Glomerular visceral epithelial cell (primary cell): ENCODE measurements around the gene BUD23.
"Not testable (repeated sequence)": the region's sequence is repeated elsewhere in the genome, so short reads cannot be mapped to it uniquely, and the experiment has no call there.

Source experiments
- DNase-seq: peaks from one replicate; pipeline ENCODE4 v3.0.0-alpha.2; 2016; ENCODE audit errors: extremely low spot score

BUD23 gene

DNA sequence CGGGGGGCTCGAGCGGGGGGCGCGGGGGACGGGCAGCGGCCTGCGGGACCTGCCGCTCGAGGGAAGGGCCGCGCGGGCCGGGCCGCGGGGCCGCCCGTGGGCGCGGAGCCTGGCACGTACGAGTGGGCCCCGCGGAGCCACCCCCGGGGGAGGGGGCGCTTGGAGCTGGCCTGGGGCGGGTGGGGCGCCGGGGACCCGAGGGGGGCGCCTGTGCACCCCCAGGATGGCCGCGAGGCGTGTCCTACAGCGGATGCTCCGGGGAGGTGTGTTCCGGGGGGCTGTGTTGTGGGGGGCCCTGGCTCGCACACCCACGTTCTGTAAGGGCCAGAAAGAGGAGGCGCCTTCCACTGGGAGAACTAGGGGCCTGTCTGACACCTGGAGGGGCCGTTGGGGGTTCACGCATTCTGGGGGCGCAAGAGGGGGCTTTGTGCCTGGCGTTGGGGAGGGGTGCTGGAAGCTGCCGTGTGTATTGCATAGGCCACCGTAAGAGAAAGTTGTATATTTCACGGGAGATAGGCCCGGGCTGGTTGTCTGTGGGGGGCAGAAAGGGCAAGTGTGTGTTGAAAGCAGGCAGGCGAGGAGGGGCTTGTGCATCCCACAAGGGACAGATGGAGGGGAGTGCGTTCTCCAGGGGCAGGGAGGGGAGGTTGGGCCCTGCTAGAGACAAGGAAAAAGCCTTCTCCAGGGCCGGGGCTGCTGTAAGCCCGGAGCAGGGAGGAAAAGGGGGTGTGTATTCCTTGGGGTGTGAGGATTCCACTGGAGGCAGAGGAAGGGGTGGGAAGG lies 15.1 kb upstream of the BUD23 start:
- DNase-seq, result no peak

- no peak for DNase-seq
Observed at GRCh38 chr7:73668886-73669230, 14.5 kb upstream of the BUD23 start.

- no peak for DNase-seq
Observed at GRCh38 chr7:73669288-73669701, 14.1 kb upstream of the BUD23 start.

- no peak for DNase-seq
Observed at GRCh38 chr7:73669858-73670385, 13.5 kb upstream of the BUD23 start.

DNA sequence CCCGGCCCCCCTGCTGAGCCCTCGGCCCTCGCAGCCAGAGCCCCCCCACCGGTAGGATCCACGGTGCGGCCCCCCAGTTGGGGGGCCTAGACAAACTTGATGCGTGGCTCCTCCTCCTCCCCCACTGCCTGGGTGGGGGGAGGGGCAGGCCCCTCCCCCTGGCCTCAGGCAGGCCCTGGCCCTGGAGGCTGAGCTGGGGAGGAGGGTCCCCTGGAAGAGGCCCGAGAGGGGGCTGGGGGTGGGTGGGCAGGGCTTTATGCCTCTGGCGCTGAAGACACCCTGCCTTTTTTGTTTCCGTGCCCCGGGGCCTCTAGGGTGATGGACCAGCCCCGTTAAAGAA lies 12.1 kb upstream of the BUD23 start:
- no peak for DNase-seq

- no peak for DNase-seq
Observed at GRCh38 chr7:73671857-73672445, 11.4 kb upstream of the BUD23 start.

DNA sequence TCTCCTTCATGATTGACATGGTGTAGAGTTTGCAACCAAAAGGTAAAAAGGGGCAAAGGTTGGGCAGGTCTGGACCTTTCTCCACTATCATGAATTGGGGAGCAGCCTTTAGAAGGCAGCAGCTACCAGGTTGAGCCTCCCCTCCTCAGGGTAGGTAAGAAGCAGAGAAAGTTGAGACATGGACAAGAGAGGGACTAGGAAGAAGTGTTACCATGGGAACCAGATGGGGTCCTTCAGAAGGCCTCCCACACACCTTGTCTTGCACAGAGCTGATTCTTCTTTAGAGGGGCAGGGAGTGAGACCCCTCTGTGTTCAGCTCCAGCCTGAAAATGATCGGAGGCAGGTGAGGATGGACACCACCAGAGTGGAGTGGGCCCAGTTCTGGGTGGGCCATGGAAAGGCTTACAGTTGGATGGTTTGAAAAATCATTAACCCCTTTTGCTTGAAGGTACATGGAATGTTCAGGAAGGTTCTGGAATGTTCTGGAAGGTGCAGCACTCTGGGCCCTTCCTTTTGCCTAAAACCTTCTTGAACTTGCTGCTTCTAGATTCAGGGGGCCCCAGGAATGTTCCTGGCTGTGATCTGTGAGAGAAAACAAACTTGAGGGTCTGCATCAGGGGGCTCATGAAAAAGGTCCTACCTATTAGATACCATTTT lies 8.8 kb upstream of the BUD23 start:
- no peak for DNase-seq

DNA sequence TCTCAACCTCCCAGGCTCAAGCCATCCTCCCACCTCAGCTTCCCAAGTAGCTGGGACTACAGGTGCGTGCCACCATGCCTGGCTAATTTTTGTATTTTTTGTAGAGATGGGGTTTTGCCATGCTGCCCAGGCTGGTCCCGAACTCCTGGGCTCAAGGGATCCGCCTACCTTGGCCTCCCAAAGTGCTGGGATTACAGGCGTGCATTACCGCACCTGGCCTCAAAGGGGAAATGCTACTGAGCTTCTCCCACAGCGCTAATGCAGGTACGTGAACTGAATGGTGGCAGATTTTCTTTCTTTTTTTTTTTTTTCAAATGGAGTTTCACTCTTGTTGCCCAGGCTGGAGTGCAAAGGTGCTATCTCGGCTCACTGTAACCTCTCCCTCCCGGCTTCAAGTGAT lies 7.3 kb upstream of the BUD23 start:
- not testable (repeated sequence) for DNase-seq

DNA sequence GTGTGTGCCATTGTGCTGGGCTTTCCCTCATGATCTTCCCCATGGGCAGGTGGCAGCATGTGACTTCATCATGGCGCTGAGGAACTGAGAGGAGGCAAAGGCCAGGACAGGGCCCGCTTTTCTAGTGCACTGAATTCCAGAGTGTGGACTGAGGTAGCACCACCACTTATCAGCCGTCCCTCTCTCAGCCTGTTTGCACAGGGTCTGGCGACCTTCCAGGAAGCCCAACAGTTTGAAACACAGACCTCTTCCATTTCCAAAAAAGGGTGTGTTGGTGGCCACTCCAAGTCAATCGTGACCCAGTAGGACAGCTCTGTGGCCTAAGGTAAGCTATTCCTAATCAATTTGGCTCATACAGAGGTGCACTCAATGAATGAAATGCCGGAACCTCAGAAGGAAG lies 4.5 kb upstream of the BUD23 start:
- DNase-seq, result no peak

DNA sequence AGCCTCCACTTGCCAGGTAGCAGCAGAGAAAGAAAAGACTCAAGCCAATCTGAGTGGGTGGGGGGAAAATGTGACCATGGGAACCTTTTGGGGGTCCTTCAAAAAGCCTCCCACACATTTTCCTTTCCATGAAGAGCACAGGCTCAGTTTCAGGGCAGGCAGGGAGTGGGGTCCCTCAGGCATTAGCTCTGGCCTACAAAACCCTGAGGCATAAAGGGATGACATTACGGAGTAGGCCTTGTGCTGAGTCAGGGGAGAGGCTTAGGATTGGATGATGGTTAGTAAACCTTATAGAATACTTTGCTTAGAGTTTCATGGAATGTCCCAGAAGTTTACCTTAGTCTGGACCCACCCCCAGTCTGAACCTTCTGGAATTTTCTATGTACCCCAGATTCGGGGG lies 3.7 kb upstream of the BUD23 start:
- no peak for DNase-seq

DNA sequence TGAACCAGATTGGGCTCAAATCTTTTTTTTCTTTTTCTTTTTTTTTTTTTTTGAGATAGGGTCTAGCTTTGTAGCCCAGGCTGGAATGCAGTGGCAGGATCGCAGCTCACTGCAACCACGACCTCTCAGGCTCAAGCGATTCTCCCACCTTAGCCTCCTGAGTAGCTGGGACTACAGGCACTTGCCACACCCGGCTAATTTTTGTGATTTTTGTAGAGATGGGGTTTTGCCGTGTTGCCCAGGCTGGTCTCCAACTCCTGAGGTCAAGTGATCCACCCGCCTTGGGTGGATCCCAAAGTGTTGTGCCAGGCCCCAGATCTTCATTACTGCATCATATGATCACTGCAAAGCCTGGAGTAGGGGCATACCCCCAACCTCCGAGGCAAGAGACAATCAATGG lies 2.9 kb upstream of the BUD23 start:
- no peak for DNase-seq

GRCh38 chr7:73681031-73681430 lies 2.4 kb upstream of the BUD23 start:
- DNase-seq, result peak; percentile 22

GRCh38 chr7:73682745-73683055 lies 697 bp upstream of the BUD23 start:
- DNase-seq, result no peak

GRCh38 chr7:73683788-73684693 lies 644 bp downstream of the BUD23 start:
- DNase-seq, result no peak

DNA sequence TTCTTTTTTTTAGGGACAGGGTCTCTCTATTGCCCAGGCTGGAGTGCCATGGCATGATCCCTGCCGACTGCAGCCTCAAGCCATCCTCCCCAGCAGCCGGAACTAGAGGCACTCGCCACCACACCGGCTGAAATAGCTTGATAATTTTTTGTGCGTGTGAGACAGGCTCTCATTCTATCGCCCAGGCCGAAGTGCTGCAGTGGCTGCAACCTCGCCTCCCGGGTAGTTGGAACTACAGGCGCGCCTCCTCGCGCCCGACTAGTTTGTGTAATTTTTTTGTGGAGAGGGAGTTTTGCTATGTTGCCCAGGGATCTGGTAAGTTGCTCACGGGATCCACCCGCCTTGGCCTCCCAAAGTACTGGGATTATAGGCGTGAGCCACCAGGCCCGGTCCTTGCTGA lies 1.9 kb downstream of the BUD23 start:
- DNase-seq, result no peak

GRCh38 chr7:73688288-73688687 lies 4.9 kb downstream of the BUD23 start:
- no peak for DNase-seq

DNA sequence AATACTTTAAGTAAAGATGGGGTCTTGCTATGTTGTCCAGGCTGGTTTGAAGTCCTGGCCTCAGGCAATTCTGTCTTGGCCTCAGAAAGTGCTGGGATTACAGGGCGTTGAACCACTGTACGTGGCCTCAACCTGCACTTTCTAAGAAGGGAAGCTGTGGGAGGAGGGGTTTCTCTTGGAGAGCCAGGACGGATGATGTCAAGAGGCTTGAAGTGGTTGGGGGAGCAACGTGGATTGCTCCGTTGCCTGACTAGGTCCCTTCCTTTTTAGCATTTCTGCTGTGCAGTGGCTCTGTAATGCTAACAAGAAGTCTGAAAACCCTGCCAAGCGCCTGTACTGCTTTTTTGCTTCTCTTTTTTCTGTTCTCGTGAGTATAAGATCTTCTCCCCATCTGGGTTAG lies 7.2 kb downstream of the BUD23 start:
- DNase-seq, result no peak

- no peak for DNase-seq
Observed at GRCh38 chr7:73696372-73696771, 13.0 kb downstream of the BUD23 start.

- no peak for DNase-seq
Observed at GRCh38 chr7:73698410-73698809, 15.0 kb downstream of the BUD23 start.

DNA sequence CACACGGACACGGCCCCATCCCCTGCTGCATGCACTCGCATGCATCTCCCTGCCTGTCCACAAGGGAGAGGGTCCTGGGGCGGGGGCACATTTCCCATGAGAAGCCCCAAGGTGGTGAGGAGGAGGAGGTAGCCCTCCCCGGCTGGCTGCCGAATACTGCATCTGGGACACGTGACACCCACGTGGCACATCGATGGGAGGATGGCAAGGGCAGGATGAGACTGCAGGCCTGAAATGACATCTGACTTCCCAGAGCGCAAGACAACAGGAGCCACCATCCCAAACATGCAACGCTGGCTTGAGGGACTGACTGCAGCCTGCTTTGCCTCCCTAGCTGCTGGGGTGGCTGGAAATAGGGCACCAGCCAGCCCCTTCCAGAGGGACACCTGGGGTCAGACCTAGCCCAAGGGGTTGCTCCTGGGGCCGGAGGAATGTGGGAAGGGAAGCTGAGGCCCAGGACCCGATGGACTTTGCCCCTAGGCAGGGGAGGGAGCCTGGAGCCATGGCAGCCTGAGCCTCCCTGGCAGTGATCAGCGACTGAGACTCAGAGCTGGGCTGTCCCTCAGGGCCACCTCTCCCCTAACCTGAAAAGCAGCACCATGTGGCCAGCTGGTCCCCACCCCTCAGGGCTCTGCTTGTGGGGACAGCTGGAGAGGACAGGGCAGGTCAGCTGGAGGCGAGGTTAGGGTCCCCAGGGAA lies 16.1 kb downstream of the BUD23 start:
- DNase-seq, result no peak

DNA sequence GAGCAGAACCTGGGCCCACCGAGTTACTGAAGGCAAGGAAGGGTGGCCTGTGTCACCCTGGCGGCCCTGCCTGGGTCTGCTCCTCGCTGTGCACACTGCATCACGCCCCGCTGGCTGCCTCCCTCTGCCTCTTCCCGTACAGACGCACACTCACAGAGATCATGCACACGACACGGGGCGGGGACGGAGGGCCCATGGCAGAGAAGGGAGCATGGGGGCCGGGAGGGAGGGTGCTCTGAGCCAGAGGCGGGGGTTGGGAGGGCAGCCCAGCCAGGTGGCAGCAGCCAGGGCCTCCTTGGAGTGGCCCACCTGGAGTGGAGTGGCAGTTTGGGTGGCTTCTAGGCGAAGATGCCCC lies 16.6 kb downstream of the BUD23 start:
- DNase-seq, result no peak
